ENCODE measurements around the gene KCMF1.

The KCMF1 gene

DNA sequence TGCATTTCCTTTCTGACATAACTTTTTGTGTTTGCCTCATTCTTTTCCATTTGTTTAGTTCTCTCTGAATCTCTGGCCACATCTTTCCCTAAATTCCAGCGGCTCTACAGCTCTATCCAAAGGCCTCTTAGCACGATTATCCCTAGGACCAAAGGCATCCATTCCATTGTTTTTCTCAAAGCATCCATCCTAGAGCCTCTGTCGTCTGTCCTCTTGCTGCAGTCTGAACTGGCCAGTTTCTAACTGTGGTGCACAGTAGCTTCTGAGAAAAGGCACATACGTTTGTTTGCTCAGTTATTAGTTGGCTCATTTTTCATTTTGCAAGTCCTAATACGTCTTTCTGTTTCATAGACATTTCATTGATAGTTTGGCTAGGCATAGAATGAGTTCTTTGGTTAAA is 116.6 kb downstream of the KCMF1 start:
- no peak for DNase-seq

DNA sequence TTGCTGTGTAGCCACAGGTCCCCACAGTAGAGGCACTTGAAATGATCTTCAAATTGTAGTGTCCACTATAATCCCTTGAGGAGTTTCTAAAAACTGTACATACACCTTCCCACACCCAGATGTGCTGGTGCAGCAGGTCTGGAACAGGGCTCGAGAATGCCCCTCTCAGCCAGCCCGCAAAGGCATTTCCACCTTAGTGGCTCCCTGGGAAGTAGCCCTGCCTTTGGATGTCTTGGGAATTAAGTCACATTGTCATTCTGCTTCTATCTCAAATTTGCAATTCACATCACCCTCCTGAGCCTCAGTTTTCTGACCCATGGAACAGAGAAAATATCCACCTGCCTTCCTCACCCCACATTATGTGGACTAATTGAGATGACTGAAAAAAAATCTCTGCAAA is 118.0 kb downstream of the KCMF1 start:
- DNase-seq = no peak

DNA sequence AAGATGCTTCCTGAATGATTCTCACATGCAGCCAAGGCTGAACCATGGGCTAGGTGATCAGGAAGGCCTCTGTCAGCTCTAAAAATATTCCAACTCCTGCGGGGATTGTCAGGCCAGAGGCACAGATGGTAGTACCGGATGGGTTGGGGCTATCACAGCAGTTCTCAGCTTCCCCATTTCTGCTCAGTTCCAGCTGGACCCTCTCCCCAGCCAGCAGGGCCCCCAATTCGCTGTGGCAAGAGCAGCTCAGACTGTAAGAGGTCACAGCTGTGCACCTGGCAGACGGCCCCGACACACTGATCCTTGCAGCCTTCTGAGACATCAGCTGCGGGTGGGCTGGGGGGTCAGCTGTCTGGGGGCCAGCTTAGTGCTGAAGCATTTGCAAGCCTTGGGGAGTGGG is 118.6 kb downstream of the KCMF1 start:
- no peak for DNase-seq

DNA sequence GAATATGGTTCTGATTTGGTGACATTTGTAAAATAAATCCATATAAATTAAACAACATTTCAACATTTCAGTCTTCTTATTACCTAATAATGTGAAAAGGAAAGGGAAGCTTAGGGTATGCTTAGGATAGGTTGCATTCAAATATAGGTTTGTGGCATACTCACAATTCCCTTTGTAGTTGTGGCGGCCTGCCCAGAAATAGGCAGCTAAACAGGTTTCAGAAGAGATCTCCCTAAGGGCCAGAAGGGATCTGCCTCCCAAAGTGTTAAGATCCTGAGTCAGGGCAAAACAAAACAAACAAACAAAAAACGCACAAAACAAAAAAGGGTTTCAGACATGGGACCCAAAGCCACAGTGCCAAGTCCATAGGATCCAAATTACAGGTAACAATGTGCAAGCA is 120.9 kb downstream of the KCMF1 start:
- DNase-seq = no peak

DNA sequence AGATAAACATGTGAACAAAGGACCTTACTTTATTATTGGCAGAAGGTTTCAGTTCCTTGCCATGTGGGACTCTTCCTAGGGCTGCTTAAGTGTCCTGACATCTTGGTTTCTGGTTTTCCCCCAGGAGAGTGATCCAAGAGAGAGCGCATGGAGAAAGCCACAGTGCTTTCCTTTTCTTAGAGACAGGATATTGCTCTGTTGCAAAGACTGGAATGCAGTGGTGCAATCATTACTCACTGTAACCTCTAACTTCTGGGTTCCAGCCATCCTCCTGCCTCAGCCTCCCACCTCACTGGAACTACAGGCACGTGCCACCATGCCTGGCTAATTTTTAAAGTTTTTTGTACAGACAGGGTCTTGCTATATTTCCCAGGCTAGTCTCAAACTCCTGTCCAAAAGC is 124.1 kb downstream of the KCMF1 start:
- no peak for DNase-seq

DNA sequence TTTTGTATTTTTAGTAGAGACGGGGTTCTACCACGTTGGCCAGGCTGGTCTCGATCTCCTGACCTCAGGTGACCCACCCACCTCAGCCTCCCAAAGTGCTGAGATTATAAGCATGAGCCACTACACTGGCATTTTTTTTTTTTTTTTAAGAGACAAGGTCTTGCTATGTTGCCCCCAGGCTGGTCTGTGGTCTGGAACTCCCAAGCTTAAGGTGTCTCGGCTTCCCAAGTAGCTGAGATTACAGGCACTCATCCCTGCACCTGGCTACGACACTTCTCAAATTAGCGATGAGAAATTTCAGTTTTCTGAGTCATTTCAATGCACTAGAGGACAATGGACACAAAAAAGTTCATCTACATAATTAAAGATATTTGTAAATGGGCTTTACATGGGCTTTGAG is 125.7 kb downstream of the KCMF1 start:
- DNase-seq = no peak

DNA sequence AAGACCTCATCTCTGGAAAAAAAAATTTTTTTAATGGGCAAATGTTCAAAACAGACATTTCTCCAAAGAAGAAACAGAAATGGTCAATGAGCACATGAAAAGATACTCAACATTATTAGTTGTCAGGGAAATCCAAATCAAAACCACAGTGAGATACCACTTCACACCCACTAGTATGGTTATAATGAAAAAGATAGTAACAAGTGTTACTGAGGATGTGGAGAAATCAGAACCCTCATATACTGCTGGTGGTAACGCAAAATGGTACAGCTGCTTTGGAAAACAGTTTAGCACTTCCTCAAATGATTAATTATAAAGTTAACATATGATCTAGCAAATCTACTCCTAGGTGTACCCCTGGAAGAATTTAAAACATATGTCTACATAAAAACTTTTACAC is 133.3 kb downstream of the KCMF1 start:
- no peak for DNase-seq

DNA sequence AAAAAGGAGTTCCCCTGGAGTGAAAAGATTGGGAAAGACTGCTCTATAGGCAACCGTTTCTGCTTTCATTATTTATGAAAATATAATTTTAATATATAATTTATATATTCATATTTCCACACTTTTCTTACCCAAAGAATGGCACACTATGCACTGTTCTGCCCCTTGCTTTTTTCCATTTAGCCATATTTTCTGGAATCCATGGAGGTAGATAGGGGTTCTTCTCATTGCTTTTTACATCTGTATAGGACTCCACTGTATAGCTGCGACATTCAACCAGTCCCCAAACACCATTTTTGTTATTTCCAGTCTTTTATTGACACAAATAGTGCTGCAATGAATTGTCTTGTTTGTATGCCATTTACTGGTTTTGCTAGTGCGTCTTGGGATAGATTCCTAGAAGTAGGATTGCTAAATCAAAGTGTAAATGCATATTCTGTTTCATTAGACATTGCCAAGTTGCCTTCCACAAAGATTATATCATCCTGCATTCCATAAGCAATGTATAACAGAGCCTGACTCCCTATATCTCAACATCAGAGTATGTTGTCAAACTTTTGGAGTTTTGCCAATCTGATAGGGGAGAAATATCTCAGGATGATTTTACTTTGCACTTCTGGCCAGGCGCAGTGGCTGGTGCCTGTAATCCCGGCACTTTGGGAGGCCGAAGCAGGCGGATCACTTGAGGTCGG is 135.7 kb downstream of the KCMF1 start:
- no peak for DNase-seq

Data from NK-92 treated with Interleukin-12 subunit alpha and Interleukin-12 subunit beta, amount 100 ng/mL, for 24 hours (cell line).